Testis (tissue), 3 donors: ENCODE results near the gene METTL4. TPM values are rescaled to one million over a fixed set of nuclear protein-coding genes. Genes with fewer than 3 reads are reported as not detected.

Source experiments
- DNase-seq: peaks from one replicate; pipeline ENCODE4 v3.0.0-alpha.2; 2019
- H3K27ac ChIP-seq, 2 donors: fragments of 200-600 bp; sonication (generic); one replicate each; pipeline ENCODE4 v1.5.1; 2019
- H3K27me3 ChIP-seq: fragments of 200-600 bp; sonication (generic); one replicate; pipeline ENCODE4 v1.5.1; 2019
- H3K36me3 ChIP-seq: fragments of 200-600 bp; sonication (generic); one replicate; pipeline ENCODE4 v1.5.1; 2017; ENCODE audit warnings: low read depth; ENCODE audit errors: missing control alignments
- H3K4me1 ChIP-seq: fragments of 200-600 bp; sonication (generic); one replicate; pipeline ENCODE4 v1.5.1; 2019
- H3K4me3 ChIP-seq, 2 donors: fragments of 200-600 bp; sonication (generic); one replicate each; pipeline ENCODE4 v1.5.1; 2017 to 2019
- H3K9me3 ChIP-seq: fragments of 200-600 bp; sonication (generic); one replicate; pipeline ENCODE4 v1.5.1; 2017
- POLR2A ChIP-seq: fragments of 450-650 bp; IDR thresholded peaks from one replicate; pipeline ENCODE4 v1.6.1; 2017; ENCODE audit warnings: antibody characterized with exemption, mild to moderate bottlenecking, moderate library complexity
- WGBS, 2 donors: methylation state at CpG; one replicate each; pipeline ENCODE4 v1.1.5; 2018; 5-methylcytosine and 5-hydroxymethylcytosine counted together
- intact Hi-C: fragments of 100-400 bp; cut with DNase I; formaldehyde crosslinking; loops from one replicate; pipeline ENCODE4 v1.15.1; 2023; ENCODE audit warnings: low total_unique reads
- polyA plus RNA-seq: library from polyadenylated mRNA; stranded (reverse); fragments of 350-450 nt; fragmentation: Illumina TruSeq; extraction: RNeasy Lipid Tissue Mini Kit (QIAGEN cat#74804); gene quantifications from one replicate; pipeline ENCODE4 v1.2.3, GENCODE V29; 2014; ENCODE audit warnings: low read depth, low replicate concordance; ENCODE audit not compliant: insufficient read depth
- total RNA-seq, 2 donors: library from RNA; depleted of rRNA; stranded (reverse); fragments of >200 nt; gene quantifications; one replicate each; pipeline ENCODE4 v1.2.3, GENCODE V29; 2016
- TF ChIP-seq, protein P1 (sequence below), 3 experiments: fragments of 450-650 bp in 2 of 3; fragments of 200-600 bp in 1 of 3; sonication (generic) in 1 of 3; IDR thresholded peaks; one replicate each; pipeline ENCODE4 v1.5.1; 2016 to 2019; ENCODE audit warnings: antibody characterized with exemption in 3 of 3, mild to moderate bottlenecking in 2 of 3, moderate library complexity in 1 of 3

The METTL4 gene
- total and polyA plus RNA-seq, 3 donors from 2014 or later = 11.3 to 12.6 (median 12.4) TPM

DNA sequence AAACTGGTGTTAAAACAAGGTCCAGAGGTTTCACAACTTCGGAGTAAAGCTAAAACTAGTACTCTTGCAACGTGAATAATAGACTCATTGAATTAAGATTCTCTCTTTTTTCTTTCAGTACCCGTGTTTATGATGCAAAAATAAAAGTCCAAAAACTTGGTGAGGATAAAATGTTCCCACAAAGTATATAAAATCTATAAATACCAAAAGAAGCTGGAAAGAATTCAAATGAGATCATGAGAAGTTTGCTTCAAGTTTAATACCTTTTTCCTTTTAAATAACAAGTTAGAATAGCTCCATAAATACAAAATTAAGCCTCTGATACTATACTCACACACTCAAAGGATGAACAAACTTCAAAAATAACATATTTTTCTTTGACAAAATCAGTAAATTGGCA is 34.0 kb downstream of the METTL4 start:
- Histone ChIP-seq H3K27ac (no peak overlapping the region), H3K4me1 (no peaks in the 10 kb centered on the region), H3K36me3 (no peaks in the 10 kb centered on the region), H3K27me3 (no peaks in the 10 kb centered on the region), H3K9me3 (no peaks in the 10 kb centered on the region), H3K4me3 (no peak overlapping the region)
- no peak for DNase-seq
- 51 to 53% methylated on average over 3 of the region's 3 CpGs for WGBS, 2 donors
- intact Hi-C loops = no loop called here
- no peak for TF ChIP-seq POLR2A
- TF ChIP-seq, protein P1, sequence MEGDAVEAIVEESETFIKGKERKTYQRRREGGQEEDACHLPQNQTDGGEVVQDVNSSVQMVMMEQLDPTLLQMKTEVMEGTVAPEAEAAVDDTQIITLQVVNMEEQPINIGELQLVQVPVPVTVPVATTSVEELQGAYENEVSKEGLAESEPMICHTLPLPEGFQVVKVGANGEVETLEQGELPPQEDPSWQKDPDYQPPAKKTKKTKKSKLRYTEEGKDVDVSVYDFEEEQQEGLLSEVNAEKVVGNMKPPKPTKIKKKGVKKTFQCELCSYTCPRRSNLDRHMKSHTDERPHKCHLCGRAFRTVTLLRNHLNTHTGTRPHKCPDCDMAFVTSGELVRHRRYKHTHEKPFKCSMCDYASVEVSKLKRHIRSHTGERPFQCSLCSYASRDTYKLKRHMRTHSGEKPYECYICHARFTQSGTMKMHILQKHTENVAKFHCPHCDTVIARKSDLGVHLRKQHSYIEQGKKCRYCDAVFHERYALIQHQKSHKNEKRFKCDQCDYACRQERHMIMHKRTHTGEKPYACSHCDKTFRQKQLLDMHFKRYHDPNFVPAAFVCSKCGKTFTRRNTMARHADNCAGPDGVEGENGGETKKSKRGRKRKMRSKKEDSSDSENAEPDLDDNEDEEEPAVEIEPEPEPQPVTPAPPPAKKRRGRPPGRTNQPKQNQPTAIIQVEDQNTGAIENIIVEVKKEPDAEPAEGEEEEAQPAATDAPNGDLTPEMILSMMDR (IDR thresholded peaks at IDR 0.05) = no peak

DNA sequence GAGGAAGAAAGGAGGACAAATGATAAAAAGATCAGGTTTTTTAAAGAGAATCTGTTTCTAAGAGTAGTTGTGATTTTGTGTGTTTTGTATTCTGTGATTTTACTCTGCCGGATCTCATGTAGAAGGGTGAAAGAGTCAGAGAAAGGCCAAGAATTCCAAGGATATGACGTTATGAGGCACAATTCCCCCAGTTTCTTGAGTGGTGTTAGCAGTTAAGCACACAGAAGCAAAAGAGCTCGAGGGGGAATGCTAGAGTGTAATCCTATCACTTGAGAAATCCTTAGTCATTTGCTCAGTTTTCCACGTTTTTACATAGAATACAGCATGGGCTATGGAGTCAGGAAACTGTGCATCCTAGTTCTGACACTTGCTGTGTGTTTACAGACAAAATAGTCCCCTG is 34.8 kb downstream of the METTL4 start:
- no peaks in the 10 kb centered on the region for H3K9me3 ChIP-seq
- no peaks in the 10 kb centered on the region for H3K36me3 ChIP-seq
- intact Hi-C loops = no loop called here
- H3K4me1 ChIP-seq = no peaks in the 10 kb centered on the region
- TF ChIP-seq, protein P1 (IDR thresholded peaks at IDR 0.05) = no peak
- TF ChIP-seq POLR2A = no peak
- DNase-seq = no peak
- H3K4me3 ChIP-seq = no peak overlapping the region
- H3K27ac ChIP-seq = no peak overlapping the region
- 75 to 78% methylated on average over 4 of the region's 4 CpGs for WGBS, 2 donors
- H3K27me3 ChIP-seq = no peaks in the 10 kb centered on the region

DNA sequence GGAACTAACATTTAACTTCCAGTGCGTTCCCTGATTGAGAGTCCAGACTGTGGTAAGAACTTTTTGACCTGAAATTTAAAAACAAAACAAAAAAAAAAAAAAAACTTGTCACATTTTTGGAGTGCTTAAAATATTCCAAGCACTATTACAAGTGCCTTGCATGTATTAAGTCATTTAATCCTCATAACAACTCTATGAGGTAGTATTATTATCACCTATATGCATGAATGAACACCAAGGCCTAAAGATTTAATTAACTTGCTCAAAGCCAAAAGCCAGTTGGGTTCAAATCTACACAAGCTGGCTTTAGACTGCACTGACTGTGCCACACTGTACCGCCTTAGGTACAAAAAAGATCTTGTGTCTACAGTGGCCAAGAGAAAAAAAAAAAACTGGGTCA is 35.2 kb downstream of the METTL4 start:
- TF ChIP-seq, protein P1 (IDR thresholded peaks at IDR 0.05) = no peak
- TF ChIP-seq POLR2A = no peak
- H3K4me1 ChIP-seq = no peaks in the 10 kb centered on the region
- H3K9me3 ChIP-seq = no peaks in the 10 kb centered on the region
- no peak for DNase-seq
- intact Hi-C loops = no loop called here
- no peaks in the 10 kb centered on the region for H3K27me3 ChIP-seq
- H3K27ac ChIP-seq = no peak overlapping the region
- H3K36me3 ChIP-seq = no peaks in the 10 kb centered on the region
- no peak overlapping the region for H3K4me3 ChIP-seq
- 43 to 45% methylated on average over 2 of the region's 2 CpGs for WGBS, 2 donors

DNA sequence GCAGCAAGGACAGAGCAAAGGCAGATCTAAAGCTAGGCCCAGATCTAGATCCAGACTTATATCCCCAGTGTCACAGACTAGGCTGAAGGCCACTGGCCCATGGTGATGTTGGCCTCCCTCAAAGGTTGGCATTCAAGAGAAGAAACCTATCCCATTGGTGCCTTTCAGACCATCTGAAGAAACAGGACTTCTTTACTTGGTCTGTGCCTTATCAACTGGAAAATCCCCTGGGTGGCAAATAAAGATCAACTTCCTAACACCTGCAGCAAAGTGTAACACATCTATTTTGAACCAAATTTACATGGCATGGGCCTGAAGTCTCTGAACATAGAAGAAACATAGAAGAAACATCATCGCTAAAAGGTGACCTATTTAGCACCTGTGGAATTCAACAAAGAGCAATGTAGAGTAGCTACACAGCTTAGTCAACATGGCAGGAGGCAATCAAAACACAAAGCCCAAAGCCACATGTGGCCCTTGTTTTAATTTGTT is 35.8 kb downstream of the METTL4 start:
- Histone ChIP-seq H3K27ac (no peak overlapping the region), H3K4me1 (no peaks in the 10 kb centered on the region), H3K9me3 (no peaks in the 10 kb centered on the region), H3K27me3 (no peaks in the 10 kb centered on the region), H3K4me3 (no peak overlapping the region), H3K36me3 (no peaks in the 10 kb centered on the region)
- intact Hi-C loops = no loop called here
- TF ChIP-seq, protein P1 (IDR thresholded peaks at IDR 0.05) = no peak
- no peak for TF ChIP-seq POLR2A
- WGBS, 2 donors = 92 to 95% methylated on average over 1 of the region's 1 CpG
- no peak for DNase-seq

DNA sequence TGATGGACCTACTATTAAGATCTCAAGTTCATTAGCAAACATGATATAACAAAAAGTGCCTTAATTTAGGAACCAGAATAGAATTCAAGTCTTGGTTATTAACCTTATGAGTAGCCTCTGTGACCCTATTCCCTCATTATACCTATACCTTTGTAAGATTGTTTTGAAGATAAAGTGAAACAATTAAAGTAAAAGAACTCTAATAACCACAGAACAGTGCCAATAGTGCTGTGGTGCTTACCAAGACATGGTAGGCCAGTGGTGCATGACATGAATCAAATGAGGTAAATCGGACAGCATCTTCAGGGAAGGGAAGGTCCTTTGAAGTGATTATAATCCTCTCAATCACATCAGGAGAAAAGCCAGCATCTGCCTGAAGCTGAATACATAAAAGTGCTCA is 36.4 kb downstream of the METTL4 start:
- intact Hi-C loops = no loop called here
- Histone ChIP-seq H3K4me1 (no peaks in the 10 kb centered on the region), H3K27ac (no peak overlapping the region), H3K9me3 (no peaks in the 10 kb centered on the region), H3K27me3 (no peaks in the 10 kb centered on the region), H3K36me3 (no peaks in the 10 kb centered on the region), H3K4me3 (no peak overlapping the region)
- no peak for DNase-seq
- TF ChIP-seq POLR2A = no peak
- TF ChIP-seq, protein P1 (IDR thresholded peaks at IDR 0.05) = no peak
- 96 to 100% methylated on average over 1 of the region's 1 CpG for WGBS, 2 donors
